ENCODE measurements around the gene ZDHHC11. TPM values are rescaled to one million over a fixed set of nuclear protein-coding genes. Genes with fewer than 3 reads are reported as not detected.

ZDHHC11 gene
- total RNA-seq, 4 donors from 2014 or later, result 4.3 to 13.5 (median 10.9) TPM

DNA sequence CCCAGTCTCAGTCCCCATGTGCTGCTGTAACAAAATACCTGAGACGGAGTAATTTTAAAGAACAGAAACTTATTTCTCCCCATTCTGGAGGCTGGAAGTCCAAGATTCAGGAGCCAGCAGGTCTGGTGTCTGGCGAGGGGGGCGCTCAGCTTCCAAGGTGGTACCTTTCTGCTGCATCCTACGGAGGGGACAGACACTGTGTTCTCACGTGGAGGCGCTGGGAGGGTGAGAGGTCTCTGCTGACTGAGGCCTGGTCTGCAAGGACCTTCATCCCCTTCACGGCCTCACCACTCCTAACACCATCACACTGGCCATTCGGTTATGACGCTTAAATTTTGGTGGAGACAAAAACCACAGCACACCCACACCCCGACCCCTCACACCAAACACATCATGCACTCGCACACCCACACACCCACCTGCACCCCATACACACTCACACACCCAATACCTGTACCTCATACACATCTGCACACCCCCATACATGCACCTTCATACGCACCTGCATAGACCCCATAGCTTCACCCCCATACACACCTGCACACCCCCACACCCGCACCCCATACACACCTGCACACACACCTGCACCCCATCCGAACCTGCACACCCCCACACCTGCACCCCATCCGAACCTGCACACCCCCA is 9.8 kb upstream of the ZDHHC11 start:
- H3K36me3 ChIP-seq, result peaks cover 30 to 47% (median 42%) of the 10 kb centered on the region in 4 donors
- 89% methylated on average over 14 of the region's 15 CpGs for WGBS

DNA sequence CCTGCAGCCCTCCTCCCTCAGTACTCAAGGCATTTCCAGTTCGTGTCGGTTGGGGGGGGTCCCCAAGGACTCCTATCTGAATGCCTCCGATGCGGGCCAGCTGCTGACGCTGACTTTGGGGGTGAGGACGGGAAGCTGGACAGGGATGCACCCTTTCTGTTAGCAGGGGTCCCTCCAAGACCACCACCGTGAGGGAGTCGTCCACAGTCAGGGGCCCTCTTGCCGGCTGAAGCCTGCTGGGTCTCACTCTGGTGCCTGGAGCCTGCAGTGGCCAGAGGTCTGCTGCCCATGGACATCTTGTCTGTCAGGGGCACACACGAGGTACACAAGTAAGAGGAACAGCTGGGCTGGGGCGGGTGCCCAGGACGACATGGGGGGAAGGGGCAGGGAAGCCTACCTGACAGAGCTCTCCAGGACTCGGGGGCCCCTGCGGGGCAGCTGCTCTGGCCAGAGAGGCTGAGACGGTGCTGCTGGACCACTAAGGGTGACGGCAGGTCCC is 9.1 kb upstream of the ZDHHC11 start:
- intact Hi-C loops (cut with DNase I), result no loop called here
- WGBS, result 84% methylated on average over 13 of the region's 16 CpGs

More for the DNA sequence above, 9.8 kb upstream of the ZDHHC11 start:
- DNase-seq (ENCODE audit: extremely low spot score), result no peak
- no peak overlapping the region for H3K27ac ChIP-seq (replicated peaks in 1 of 4)
- no peak overlapping the region for H3K4me3 ChIP-seq
- TF ChIP-seq POLR2AphosphoS5 (IDR thresholded peaks at IDR 0.05), result no peak
- TF ChIP-seq POLR2A (IDR thresholded peaks at IDR 0.05; ENCODE audit: low read depth), result no peak
- TF ChIP-seq, protein P1, sequence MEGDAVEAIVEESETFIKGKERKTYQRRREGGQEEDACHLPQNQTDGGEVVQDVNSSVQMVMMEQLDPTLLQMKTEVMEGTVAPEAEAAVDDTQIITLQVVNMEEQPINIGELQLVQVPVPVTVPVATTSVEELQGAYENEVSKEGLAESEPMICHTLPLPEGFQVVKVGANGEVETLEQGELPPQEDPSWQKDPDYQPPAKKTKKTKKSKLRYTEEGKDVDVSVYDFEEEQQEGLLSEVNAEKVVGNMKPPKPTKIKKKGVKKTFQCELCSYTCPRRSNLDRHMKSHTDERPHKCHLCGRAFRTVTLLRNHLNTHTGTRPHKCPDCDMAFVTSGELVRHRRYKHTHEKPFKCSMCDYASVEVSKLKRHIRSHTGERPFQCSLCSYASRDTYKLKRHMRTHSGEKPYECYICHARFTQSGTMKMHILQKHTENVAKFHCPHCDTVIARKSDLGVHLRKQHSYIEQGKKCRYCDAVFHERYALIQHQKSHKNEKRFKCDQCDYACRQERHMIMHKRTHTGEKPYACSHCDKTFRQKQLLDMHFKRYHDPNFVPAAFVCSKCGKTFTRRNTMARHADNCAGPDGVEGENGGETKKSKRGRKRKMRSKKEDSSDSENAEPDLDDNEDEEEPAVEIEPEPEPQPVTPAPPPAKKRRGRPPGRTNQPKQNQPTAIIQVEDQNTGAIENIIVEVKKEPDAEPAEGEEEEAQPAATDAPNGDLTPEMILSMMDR (IDR thresholded peaks at IDR 0.05), result no peak
- TF ChIP-seq EP300 (IDR thresholded peaks at IDR 0.05), result no peak
- peaks cover 0 to 3% (median 0%) of the 10 kb centered on the region in 4 donors for H3K27me3 ChIP-seq
- H3K4me1 ChIP-seq, result peaks cover 0 to 14% (median 12%) of the 10 kb centered on the region in 4 donors
- intact Hi-C loops (cut with DNase I), result no loop called here
- H3K9me3 ChIP-seq, result no peaks in the 10 kb centered on the region

DNA sequence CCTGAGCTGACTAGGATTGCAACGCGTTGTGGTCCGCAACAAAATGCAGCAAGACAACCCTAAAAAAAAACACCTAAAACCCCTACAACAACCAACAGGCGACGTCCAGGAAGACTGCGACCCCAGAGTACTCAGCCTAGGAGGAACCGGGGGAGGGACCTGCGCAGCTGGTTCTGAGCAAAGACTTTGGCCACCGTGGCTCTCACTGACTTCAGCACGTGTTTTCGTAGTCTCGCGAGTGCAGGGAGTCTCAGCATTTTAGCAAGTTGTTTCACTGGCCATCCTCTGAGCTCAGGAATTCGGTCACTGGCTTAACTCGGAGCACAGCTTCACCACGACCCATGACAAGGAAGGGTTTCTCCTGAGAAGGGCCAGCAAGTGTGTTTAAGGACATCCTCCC is 8.6 kb upstream of the ZDHHC11 start:
- no peak overlapping the region for H3K27ac ChIP-seq (replicated peaks in 1 of 4)
- 84% methylated on average over 13 of the region's 16 CpGs for WGBS
- no peak overlapping the region for H3K4me3 ChIP-seq
- intact Hi-C loops (cut with DNase I), result no loop called here
- H3K27me3 ChIP-seq, result peaks cover 0 to 16% (median 0%) of the 10 kb centered on the region in 4 donors
- H3K4me1 ChIP-seq, result peaks cover 0 to 1% (median under 1%) of the 10 kb centered on the region in 4 donors
- H3K9me3 ChIP-seq, result no peaks in the 10 kb centered on the region
- no peak for DNase-seq (ENCODE audit: extremely low spot score)
- H3K36me3 ChIP-seq, result peaks cover 19 to 34% (median 30%) of the 10 kb centered on the region in 4 donors
- TF ChIP-seq, protein P1 (IDR thresholded peaks at IDR 0.05), result no peak
- no peak for TF ChIP-seq EP300 (IDR thresholded peaks at IDR 0.05)
- no peak for TF ChIP-seq POLR2A (IDR thresholded peaks at IDR 0.05; ENCODE audit: low read depth)
- no peak for TF ChIP-seq POLR2AphosphoS5 (IDR thresholded peaks at IDR 0.05)

More for the DNA sequence above, 9.1 kb upstream of the ZDHHC11 start:
- Histone ChIP-seq H3K27me3 (peaks cover 0 to 11% (median 0%) of the 10 kb centered on the region in 4 donors), H3K36me3 (peaks cover 24 to 39% (median 34%) of the 10 kb centered on the region in 4 donors), H3K27ac (replicated peaks in 1 of 4) (no peak overlapping the region), H3K4me3 (no peak overlapping the region), H3K4me1 (peaks cover 0 to 6% (median 5%) of the 10 kb centered on the region in 4 donors), H3K9me3 (no peaks in the 10 kb centered on the region)
- TF ChIP-seq POLR2AphosphoS5 (IDR thresholded peaks at IDR 0.05), result no peak
- TF ChIP-seq EP300 (IDR thresholded peaks at IDR 0.05), result no peak
- no peak for TF ChIP-seq POLR2A (IDR thresholded peaks at IDR 0.05; ENCODE audit: low read depth)
- TF ChIP-seq, protein P1 (IDR thresholded peaks at IDR 0.05), result no peak
- DNase-seq (ENCODE audit: extremely low spot score), result no peak

DNA sequence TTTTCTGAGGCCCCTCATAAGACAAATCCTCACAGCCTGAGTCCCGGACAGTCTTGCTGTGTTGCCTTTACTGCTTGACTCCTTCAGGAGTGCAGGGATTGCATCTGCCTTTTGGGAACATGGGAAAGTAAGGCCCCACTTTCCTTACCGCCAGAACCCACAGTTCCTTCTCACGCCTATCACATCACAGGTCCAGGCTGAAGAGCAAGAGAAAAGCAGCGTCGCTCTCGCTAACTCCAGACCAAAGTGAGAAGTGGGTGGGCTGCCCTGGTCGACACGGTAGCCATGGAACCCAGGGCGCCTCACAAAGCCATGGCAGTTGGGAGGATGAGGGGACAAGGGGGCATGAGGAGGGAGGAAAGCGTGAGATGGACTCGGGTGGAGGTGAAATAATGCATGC is 7.9 kb upstream of the ZDHHC11 start:
- H3K4me3 ChIP-seq, result no peak overlapping the region
- TF ChIP-seq POLR2AphosphoS5 (IDR thresholded peaks at IDR 0.05) (no peak), EP300 (IDR thresholded peaks at IDR 0.05) (no peak), POLR2A (IDR thresholded peaks at IDR 0.05; ENCODE audit: low read depth) (no peak)
- TF ChIP-seq, protein P1 (IDR thresholded peaks at IDR 0.05), result no peak
- intact Hi-C loops (cut with DNase I), result no loop called here
- 94% methylated on average over 11 of the region's 11 CpGs for WGBS
- H3K9me3 ChIP-seq, result no peaks in the 10 kb centered on the region
- H3K27me3 ChIP-seq, result peaks cover 0 to 22% (median 0%) of the 10 kb centered on the region in 4 donors
- H3K4me1 ChIP-seq, result no peaks in the 10 kb centered on the region
- H3K27ac ChIP-seq (replicated peaks in 1 of 4), result no peak overlapping the region
- peaks cover 13 to 28% (median 23%) of the 10 kb centered on the region in 4 donors for H3K36me3 ChIP-seq
- no peak for DNase-seq (ENCODE audit: extremely low spot score)

All from esophagus muscularis mucosa (tissue), 4 donors.